Measurements from ENCODE around the gene RBM27. TPM values are rescaled to one million over a fixed set of nuclear protein-coding genes. Genes with fewer than 3 reads are reported as not detected.
"Not testable (repeated sequence)": the region's sequence is repeated elsewhere in the genome, so short reads cannot be mapped to it uniquely, and the experiment has no call there.

Gene RBM27
- total RNA-seq, 2 experiments from 2014 or later: 19.3 to 21.8 TPM

GRCh38 chr5:146185161-146185560 lies 18.2 kb upstream of the RBM27 start:
- no peak for DNase-seq
- intact Hi-C loops (cut with micrococcal nuclease): no loop called here
- POLR2A ChIA-PET: interaction anchor here (1.0 kb wide), 1 partner anchor 18 kb away, joined by 5 read pairs; the partner anchor contains the start of gene RBM27
- peaks cover 6% of the 10 kb centered on the region for H3K36me3 Mint-ChIP-seq
- no peaks in the 10 kb centered on the region for H3K9me3 Mint-ChIP-seq
- peaks cover 1% of the 10 kb centered on the region for H3K27me3 Mint-ChIP-seq
- H3K4me1 Mint-ChIP-seq (ENCODE audit: low read depth): peaks cover 16% of the 10 kb centered on the region
- CTCF ChIA-PET: no interaction called here
- no peak overlapping the region for H3K4me3 Mint-ChIP-seq
- H3K27ac Mint-ChIP-seq: peak overlapping the region; percentile 64

- POLR2A ChIA-PET: no interaction called here
- Mint-ChIP-seq H3K4me1 (ENCODE audit: low read depth) (peaks cover 8% of the 10 kb centered on the region), H3K27me3 (peaks cover 8% of the 10 kb centered on the region), H3K36me3 (no peaks in the 10 kb centered on the region), H3K9me3 (no peaks in the 10 kb centered on the region), H3K4me3 (no peak overlapping the region), H3K27ac (no peak overlapping the region)
- no peak for DNase-seq
- intact Hi-C loops (cut with micrococcal nuclease): no loop called here
- CTCF ChIA-PET: no interaction called here
These were observed 15.0 kb upstream of the RBM27 start for GRCh38 chr5:146188358-146188757.

GRCh38 chr5:146192571-146193043 lies 10.8 kb upstream of the RBM27 start:
- Mint-ChIP-seq H3K27ac (peak overlapping the region; percentile 19), H3K4me1 (ENCODE audit: low read depth) (no peaks in the 10 kb centered on the region), H3K4me3 (no peak overlapping the region), H3K36me3 (no peaks in the 10 kb centered on the region), H3K9me3 (no peaks in the 10 kb centered on the region), H3K27me3 (peaks cover 11% of the 10 kb centered on the region)
- ChIA-PET POLR2A (no interaction called here), CTCF (interaction anchor here (0.9 kb wide), 1 partner anchor 11 kb away, joined by 3 read pairs; the partner anchor contains the start of gene RBM27)
- intact Hi-C loops (cut with micrococcal nuclease): no loop called here
- DNase-seq: no peak

- intact Hi-C loops (cut with micrococcal nuclease): no loop called here
- Mint-ChIP-seq H3K9me3 (no peaks in the 10 kb centered on the region), H3K4me3 (no peak overlapping the region), H3K27me3 (peaks cover 11% of the 10 kb centered on the region), H3K36me3 (no peaks in the 10 kb centered on the region), H3K4me1 (ENCODE audit: low read depth) (no peaks in the 10 kb centered on the region), H3K27ac (no peak overlapping the region)
- DNase-seq: no peak
- ChIA-PET POLR2A (no interaction called here), CTCF (interaction anchor here (0.9 kb wide), 1 partner anchor 10 kb away, joined by 3 read pairs; the partner anchor contains the start of gene RBM27)
These were observed 10.1 kb upstream of the RBM27 start for GRCh38 chr5:146193285-146193684.

- H3K27ac Mint-ChIP-seq; intact Hi-C loops (cut with micrococcal nuclease); H3K36me3 Mint-ChIP-seq; H3K4me1 Mint-ChIP-seq (ENCODE audit: low read depth); H3K4me3 Mint-ChIP-seq; POLR2A ChIA-PET; H3K9me3 Mint-ChIP-seq; DNase-seq; H3K27me3 Mint-ChIP-seq: not testable (repeated sequence)
- CTCF ChIA-PET: interaction anchor here (0.6 kb wide), 1 partner anchor 54 kb away, joined by 3 read pairs; no protein-coding TSS in a partner anchor
These were observed 8.4 kb upstream of the RBM27 start for GRCh38 chr5:146194997-146195396.

- Mint-ChIP-seq H3K9me3 (no peaks in the 10 kb centered on the region), H3K4me3 (no peak overlapping the region), H3K4me1 (ENCODE audit: low read depth) (no peaks in the 10 kb centered on the region), H3K36me3 (no peaks in the 10 kb centered on the region), H3K27ac (no peak overlapping the region), H3K27me3 (peaks cover 6% of the 10 kb centered on the region)
- POLR2A ChIA-PET: no interaction called here
- CTCF ChIA-PET: no interaction called here
- DNase-seq: no peak
- intact Hi-C loops (cut with micrococcal nuclease): no loop called here
These were observed 6.9 kb upstream of the RBM27 start for GRCh38 chr5:146196459-146197048.

- POLR2A ChIA-PET: interaction anchor here (0.6 kb wide), 1 partner anchor 49 kb away, joined by 3 read pairs; no protein-coding TSS in a partner anchor
These were observed 4.1 kb upstream of the RBM27 start for GRCh38 chr5:146199176-146199815.

GRCh38 chr5:146201795-146202194 lies 1.6 kb upstream of the RBM27 start:
- intact Hi-C loops (cut with micrococcal nuclease): loop anchor here (2.0 to 10.0 kb wide), 2 partner anchors 255 to 367 kb away; partner anchors contain the start of gene PRELID2
- CTCF ChIA-PET, H3K4me3 Mint-ChIP-seq: not testable (repeated sequence)

More at GRCh38 chr5:146199176-146199815, 4.1 kb upstream of the RBM27 start:
- DNase-seq: no peak
- CTCF ChIA-PET: no interaction called here
- H3K9me3 Mint-ChIP-seq: no peaks in the 10 kb centered on the region
- peaks cover 6% of the 10 kb centered on the region for H3K4me1 Mint-ChIP-seq (ENCODE audit: low read depth)
- H3K27ac Mint-ChIP-seq: no peak overlapping the region
- intact Hi-C loops (cut with micrococcal nuclease): no loop called here
- no peaks in the 10 kb centered on the region for H3K36me3 Mint-ChIP-seq
- H3K27me3 Mint-ChIP-seq: peaks cover 3% of the 10 kb centered on the region
- H3K4me3 Mint-ChIP-seq: no peak overlapping the region

GRCh38 chr5:146203872-146204192 lies 427 bp downstream of the RBM27 start:
- DNase-seq: no peak
- Mint-ChIP-seq H3K36me3 (peaks cover 2% of the 10 kb centered on the region), H3K9me3 (no peaks in the 10 kb centered on the region), H3K4me3 (no peak overlapping the region), H3K27me3 (no peaks in the 10 kb centered on the region), H3K4me1 (ENCODE audit: low read depth) (peaks cover 27% of the 10 kb centered on the region), H3K27ac (no peak overlapping the region)
- intact Hi-C loops (cut with micrococcal nuclease): loop anchor here (1.0 to 10.0 kb wide), 5 partner anchors 22 to 369 kb away; partner anchors contain the start of genes LARS1, PRELID2 and TCERG1
- ChIA-PET POLR2A (interaction anchor here (1.0 to 1.4 kb wide), 3 partner anchors 18 to 258 kb away, joined by 3 to 5 read pairs (median 5); no protein-coding TSS in a partner anchor), CTCF (interaction anchor here (1.0 kb wide), 1 partner anchor 11 kb away, joined by 3 read pairs; no protein-coding TSS in a partner anchor)

More at GRCh38 chr5:146201795-146202194, 1.6 kb upstream of the RBM27 start:
- not testable (repeated sequence) for H3K27me3 Mint-ChIP-seq, H3K27ac Mint-ChIP-seq, H3K9me3 Mint-ChIP-seq, DNase-seq, H3K36me3 Mint-ChIP-seq
- H3K4me1 Mint-ChIP-seq (ENCODE audit: low read depth): peaks cover 12% of the 10 kb centered on the region
- POLR2A ChIA-PET: interaction anchor here (0.6 to 1.5 kb wide), 2 partner anchors 12 to 19 kb away, joined by 5 read pairs; partner anchors contain the start of gene LARS1

- Mint-ChIP-seq H3K4me3 (peak overlapping the region; percentile 53), H3K27me3 (no peaks in the 10 kb centered on the region), H3K4me1 (ENCODE audit: low read depth) (peaks cover 39% of the 10 kb centered on the region), H3K36me3 (peaks cover 5% of the 10 kb centered on the region), H3K9me3 (no peaks in the 10 kb centered on the region), H3K27ac (peak overlapping the region; percentile 85)
- intact Hi-C loops (cut with micrococcal nuclease): loop anchor here (5.0 to 10.0 kb wide), 2 partner anchors 33 to 371 kb away; partner anchors contain the start of gene PRELID2
- CTCF ChIA-PET: no interaction called here
- DNase-seq: peak; percentile 50
- POLR2A ChIA-PET: interaction anchor here (1.2 kb wide), 1 partner anchor 23 kb away, joined by 7 read pairs; the partner anchor contains the start of gene LARS1
These were observed 2.2 kb downstream of the RBM27 start for GRCh38 chr5:146205499-146206202.

GRCh38 chr5:146206257-146206656 lies 2.9 kb downstream of the RBM27 start:
- Mint-ChIP-seq H3K27ac (peak overlapping the region; percentile 85), H3K27me3 (no peaks in the 10 kb centered on the region), H3K36me3 (peaks cover 5% of the 10 kb centered on the region), H3K9me3 (no peaks in the 10 kb centered on the region), H3K4me1 (ENCODE audit: low read depth) (peaks cover 39% of the 10 kb centered on the region), H3K4me3 (peak overlapping the region; percentile 53)
- CTCF ChIA-PET: no interaction called here
- no peak for DNase-seq
- POLR2A ChIA-PET: interaction anchor here (1.2 kb wide), 1 partner anchor 24 kb away, joined by 7 read pairs; the partner anchor contains the start of gene LARS1
- intact Hi-C loops (cut with micrococcal nuclease): loop anchor here (5.0 to 10.0 kb wide), 2 partner anchors 34 to 371 kb away; partner anchors contain the start of gene PRELID2
